HK-2 (cell line): ENCODE results near the gene GIPC2.
"Not testable (repeated sequence)": the region's sequence is repeated elsewhere in the genome, so short reads cannot be mapped to it uniquely, and the experiment has no call there.

ENCODE experiments used
- DNase-seq: peaks from one replicate; pipeline ENCODE4 v3.0.0-alpha.2; 2018; ENCODE audit not compliant: unreplicated experiment

GIPC2 gene

DNA sequence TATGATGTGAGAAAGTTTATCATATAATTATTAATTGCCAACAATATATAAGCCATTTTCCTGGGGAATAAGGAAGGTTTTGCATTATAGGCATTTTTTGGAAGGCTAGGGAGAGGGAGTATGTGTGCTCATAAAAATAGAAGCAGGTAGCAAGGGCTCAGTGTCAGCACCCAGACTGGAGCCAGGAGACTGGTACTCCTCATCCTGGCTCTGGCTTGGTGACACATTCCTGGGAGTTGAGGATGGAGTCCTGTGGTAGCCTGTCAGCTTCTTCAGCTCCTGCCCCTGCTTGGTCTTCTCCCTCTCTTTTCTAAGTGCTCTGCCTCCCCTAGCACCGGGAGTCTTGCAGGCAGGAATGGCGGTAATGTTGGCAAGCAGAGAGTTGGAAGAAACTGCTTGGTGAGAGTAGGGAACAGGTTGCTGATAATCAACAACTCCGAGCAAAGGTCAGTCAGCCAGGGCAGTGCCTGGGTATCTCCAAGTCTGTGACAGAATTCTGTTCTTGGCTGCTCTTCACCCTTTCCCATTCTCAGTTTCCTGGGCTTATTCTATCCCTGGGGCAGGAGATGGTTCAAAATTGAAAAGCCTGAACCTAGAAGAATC, 23.0 kb downstream of the GIPC2 start:
- no peak for DNase-seq

DNA sequence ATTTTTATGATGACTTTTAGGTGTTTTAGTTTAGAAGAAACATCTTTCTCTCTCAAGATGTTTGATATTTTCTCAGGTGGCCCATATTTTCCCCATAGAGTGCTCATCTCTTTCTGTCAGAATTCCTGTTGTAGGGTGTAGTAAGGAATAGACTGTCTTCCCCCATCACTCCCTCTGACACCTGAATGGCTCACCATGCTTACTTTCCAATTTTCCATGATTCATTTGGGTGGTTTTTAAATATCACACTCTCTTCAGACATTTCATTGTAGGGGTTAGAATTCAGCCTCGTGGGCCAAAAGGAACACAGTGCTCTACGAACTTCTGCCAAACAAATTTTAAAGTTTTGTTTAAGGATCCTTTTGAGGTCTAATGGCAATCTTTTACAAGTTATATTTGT, 24.0 kb downstream of the GIPC2 start:
- DNase-seq, result no peak

DNA sequence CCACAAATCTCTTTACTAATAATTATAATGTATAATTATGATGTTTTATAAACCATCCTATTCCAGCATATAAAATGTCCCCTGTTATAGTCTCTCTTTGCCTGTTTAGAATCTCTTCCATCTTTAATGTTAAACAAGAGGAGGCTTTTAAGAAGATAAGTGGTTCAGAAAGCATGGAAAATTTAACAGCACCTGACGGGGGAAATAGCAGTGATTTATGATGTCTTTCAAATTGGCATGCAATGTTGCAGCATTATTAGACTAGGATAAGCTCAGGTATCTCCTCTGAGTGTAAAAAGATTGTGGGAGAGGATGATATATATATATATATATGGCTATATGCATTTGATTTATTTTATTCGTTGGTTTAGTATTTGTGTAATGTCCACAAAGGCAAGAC, 24.4 kb downstream of the GIPC2 start:
- DNase-seq, result no peak

DNA sequence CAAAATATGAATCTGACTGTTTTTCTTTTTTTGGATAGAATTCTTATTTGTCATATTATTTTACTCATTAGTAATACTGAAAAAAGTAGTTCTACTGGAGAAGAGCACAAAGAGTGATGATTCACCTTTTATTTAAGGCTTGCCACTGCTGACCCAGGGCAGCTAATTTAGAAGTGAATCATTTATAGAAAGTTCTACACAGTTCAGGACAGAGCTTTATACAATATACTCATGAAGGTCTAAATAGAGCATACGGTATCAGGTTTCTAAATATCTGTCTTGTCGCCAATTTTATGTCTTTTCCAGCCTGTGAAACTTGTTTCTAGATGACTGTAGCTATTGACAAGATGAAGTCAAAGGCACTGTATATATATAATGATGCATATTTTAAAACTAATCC, 25.0 kb downstream of the GIPC2 start:
- no peak for DNase-seq

DNA sequence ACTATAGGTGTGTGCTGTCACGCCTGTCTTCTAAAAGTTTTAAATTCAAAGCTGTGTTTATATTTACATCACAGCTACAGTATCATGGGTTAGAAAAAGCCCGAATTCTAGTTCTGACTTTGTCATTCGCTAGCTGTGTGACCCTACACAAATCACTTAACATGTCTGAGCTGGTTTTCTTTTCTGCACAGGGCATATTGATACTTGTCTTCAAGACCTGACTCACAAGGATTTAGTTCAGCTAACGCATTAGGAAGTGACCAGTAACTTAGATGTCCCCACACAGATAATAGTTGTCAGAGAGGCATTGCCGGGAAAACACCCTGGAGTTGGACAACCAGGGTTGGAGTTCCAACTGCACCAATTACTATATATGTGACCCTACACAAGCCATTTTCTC, 25.9 kb downstream of the GIPC2 start:
- no peak for DNase-seq

DNA sequence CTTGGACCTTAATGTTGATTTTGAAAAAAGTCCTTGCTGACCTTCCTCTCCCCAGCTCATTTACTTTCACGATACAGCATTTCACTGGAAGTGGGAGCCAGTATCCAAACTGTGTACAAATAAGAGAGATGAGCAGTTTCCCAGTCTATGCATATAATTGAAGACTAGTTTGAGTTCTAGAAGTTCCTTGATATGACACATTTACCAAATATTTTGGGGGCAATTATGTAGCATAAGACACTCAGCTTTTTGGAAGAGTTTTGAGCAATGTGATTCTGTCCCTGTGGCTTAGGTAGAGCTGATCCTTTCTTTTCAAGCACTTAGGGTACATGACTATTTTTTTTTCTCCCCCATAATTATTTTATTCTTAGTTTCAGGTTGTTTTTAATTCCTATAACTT, 26.4 kb downstream of the GIPC2 start:
- no peak for DNase-seq

DNA sequence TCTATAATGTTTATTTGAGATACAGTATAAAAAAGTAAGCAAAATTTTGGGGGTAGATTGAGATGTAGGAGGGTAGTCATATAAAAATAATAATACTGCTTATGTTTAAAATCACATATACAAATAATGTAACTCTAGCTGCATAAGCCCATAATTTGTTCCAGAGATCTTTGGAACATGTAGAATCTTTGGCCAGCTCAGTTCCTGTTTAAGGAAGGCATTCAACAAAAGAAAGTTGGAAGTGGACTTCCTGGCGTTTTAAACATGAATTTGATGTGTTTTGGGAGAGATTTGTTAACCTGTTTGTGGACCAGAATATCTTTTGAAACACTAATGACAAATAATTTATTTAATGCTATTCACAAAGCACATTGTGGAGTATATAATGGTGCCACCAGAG, 27.7 kb downstream of the GIPC2 start:
- no peak for DNase-seq

DNA sequence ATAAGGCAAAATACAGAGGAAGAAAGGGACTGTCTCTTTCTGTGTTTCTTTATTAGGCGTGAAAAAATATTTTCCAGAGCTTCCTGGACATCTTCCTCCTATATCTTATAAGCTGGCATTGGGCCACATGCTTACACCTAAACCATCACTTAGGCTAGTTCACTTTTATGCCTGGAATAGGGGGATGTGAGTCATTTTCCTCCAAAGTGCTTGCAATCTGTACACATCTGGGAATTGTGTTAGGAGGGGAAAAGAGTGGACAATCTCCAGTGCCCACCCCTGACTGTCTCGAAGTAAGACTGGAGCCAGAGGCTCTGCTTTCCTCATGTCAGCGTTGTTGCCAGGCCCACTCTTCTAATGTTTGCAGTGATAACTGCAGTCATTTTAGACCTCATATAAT, 29.9 kb downstream of the GIPC2 start:
- DNase-seq, result no peak

DNA sequence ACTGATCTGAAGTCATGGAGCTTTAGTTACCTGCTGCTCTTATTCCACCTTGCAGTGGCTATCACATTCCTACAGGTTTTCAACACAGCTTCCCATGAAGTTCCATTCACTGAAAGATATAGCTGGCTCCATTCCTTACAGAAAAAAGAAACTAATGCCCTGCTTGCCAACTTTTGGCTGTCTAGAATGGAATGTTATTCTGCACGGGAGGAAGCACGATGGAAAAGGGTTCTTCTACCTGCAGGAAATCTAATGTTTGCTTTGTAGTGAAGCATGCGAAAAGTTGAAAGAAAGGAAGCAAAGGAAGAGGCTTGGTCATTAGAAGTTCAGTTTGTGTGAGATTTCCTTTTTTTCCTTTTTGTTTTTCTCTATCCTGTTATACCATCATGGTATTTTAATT, 32.6 kb downstream of the GIPC2 start:
- no peak for DNase-seq

DNA sequence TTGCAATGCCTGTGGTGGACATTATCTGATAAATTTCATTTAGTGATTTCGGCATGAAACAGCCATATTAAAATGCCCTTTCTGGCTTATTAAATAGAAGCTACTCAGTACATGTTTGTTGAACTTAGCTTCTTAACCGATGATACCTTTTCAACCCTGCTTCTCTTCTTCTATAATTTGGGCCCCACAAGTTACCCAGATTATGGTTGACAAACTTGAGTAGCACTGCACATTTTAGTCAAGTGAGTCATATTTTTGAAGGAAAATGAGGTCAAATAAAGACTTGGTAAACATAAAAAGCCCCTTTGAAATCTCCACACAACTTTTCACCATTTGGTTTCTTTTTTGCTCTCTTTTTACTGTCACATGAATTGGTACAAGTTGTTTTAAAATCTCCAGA, 33.8 kb downstream of the GIPC2 start:
- DNase-seq, result no peak

DNA sequence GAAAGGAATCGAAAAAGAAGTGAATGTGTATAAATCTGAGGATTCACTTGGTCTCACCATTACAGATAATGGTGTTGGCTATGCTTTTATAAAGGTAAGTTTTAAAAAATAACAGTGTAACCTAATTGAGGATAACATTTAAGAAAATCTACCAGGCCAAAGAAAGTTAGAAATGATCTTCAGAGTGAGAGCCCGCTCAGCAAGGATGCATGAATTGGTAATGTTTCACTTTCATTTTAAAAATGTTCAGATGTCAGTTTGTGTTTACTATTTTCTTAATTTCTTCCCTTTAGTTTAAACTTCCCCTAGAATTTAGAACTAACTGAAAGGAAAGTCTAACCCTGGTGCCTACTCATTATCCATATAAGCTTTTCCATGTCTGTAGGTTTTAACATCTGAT, 35.0 kb downstream of the GIPC2 start:
- DNase-seq, result no peak

DNA sequence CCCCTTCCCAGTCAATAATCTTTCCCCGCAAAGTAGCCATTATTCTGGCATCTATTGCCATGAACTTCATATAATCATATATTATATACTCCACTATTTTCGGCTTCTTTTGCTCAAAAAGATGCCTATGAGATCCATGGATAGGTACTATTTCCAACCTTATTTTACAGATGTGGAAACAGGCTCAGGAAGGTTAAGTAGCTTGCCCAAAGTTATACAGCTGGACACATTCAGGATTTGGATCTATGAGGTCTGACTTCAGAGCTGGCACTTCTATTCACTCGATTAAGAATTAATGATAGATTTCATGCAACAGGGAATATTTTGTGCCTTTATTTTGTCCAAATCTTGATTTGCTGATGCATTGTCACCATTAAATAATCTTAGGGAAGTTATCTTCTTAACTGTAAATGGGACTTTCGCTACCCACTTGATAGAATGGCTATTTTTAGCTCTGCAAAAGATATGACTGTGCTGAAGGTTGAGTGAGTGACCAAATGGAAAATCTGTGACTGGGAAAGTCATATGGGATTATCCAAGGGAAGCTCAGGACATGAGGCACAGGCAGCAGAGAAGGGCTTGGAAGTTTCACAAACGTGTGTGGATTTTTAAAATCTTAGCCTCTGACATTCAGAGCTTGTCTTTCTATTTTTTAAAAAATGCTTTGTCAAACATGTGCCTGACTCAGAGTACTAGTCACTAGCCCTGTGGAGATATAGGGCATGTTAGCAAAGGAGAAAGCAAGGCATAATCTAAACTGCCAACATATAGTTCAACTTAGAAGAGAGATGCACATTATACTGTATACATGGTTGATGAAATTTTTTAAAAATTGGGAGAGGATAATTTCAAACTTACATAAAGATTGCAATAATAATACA, 36.5 kb downstream of the GIPC2 start:
- DNase-seq, result no peak

DNA sequence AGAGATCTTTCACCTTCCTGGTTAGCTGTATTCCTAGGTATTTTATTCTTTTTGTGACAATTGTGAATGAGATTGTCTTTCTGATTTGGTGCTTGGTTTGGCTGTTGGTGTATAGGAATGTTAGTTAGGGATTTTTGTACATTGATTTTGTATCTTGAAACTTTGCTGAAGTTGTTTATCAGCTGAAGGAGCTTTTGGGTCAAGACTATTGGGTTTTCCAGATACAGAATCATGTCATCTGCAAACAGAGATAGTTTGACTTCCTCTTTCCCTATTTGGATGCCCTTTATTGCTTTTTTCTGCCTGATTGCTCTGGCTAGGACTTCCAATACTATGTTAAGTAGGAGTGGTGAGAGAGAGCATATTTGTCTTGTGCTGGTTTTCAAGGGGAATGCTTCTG, 38.9 kb downstream of the GIPC2 start:
- not testable (repeated sequence) for DNase-seq

DNA sequence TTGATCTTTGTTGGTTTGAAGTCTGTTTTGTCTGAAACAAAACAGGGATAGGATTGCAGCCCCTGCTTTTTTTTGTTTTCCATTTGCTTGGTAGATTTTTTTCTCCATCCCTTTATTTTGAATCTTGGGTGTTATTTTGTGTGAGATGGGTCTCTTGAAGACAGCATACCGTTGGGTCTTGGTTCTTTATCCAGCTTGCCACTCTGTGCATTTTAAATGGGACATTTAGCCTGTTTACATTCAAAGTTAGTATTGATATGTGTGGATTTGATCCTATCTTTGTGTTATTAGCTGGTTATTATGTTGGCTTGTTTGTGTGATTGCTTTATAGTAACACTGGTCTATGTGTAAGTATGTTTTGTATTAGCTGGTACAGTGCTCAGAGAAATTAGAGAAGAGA, 40.9 kb downstream of the GIPC2 start:
- DNase-seq, result no peak

DNA sequence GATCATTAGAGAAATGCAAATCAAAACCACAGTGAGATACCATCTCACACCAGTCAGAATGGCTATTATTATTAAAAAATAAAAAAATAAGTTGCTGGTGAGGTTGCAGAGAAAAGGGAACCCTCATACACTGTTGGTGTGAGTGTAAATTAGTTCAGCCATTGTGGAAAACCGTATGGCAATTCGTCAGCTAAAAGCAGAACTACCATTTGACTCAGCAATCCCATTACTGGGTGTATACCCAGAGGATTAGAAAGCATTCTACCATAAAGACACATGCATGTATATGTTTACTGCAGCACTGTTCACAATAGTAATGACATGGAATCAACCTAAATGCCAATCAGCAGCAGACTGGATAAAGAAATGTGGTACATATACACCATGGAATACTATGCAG, 42.2 kb downstream of the GIPC2 start:
- no peak for DNase-seq

DNA sequence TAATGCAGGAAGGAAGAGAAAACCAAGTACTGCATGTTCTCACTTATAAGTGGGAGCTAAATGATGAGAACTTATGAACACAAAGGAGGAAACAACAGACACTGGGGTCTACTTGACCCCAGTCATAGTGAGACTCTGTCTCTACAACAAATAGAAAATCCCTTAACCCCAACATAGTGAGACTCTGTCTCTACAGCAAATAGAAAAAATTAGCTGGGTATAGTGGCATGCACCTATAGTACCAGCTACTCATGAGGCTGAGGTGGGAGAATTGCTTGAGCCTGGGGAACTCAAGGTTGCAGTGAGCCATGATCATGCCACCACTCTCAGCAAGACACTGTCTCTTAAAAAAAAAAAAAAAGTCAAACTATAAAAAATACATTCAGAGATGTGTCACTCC, 42.7 kb downstream of the GIPC2 start:
- DNase-seq, result no peak

DNA sequence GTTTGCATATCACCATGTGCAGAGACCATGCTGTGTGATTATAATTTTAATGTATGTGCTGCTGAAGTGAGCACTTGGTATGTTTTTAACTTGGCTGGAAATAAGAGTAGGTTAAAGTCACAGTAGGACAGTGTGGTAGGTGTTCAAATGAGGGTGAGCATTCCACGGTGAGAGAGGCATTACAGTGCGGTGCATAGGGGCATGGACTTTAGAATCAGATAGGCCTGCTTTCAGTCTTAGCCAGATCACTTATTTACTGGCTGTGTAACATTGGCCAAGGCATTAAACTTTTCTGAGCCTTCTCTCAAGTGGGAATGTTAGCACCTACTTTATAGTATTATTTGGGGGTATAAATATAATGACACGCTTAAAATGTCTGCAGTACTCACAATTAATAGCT, 43.2 kb downstream of the GIPC2 start:
- DNase-seq, result no peak

DNA sequence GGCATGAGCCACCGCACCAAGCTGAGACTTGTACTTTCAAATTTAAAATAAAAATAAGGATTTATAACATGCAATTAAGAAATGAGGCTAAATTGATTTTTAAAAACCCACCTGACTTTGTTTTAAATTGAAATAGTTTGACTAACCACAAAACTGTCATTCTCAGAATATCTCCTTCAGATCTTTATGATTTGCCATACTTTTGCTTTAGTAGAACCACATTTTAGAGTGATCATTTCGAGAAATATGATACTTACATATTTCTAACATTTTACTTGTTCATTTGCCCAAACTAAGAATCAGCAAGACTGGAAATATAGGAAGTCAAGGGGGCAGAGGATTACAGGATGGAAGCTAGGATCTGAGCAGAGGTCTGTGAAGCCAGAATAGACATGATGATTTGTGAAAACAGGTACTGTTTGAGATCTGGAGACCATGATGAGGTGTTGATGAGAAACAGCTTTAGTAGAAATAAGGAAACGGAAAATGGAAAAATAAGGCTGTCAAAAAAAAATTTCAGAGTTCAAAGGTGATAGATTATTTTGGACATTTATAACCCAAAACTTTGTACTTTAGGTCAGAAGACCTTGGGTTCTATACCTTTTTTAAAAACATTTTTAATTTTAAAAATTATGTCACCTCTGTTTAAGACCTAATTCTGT, 44.8 kb downstream of the GIPC2 start:
- DNase-seq, result no peak

DNA sequence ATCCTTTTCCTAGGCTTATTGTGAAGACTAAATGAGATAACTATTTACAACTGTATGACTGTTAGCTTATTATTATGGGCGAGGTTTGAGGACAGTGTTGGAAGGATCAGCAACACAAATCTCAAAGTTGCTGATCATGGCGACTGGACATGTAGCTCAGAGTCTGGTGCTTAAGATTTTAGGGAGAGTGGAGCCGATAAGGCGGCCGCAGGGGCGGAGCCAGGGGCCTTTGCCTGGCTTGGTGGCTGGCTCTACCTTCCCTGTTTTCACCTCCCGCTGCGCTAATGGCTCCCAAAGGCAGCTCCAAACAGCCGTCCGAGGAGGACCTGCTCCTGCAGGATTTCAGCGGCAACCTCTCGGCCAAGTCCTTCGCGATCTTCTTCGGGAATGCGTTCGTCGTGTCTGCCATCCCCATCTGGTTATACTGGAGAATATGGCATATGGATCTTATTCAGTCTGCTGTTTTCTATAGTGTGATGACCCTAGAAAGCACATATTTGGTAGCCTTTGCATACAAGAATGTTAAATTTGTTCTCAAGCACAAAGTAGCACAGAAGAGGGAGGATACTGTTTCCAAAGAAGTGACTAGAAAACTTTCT, 45.5 kb downstream of the GIPC2 start:
- no peak for DNase-seq

DNA sequence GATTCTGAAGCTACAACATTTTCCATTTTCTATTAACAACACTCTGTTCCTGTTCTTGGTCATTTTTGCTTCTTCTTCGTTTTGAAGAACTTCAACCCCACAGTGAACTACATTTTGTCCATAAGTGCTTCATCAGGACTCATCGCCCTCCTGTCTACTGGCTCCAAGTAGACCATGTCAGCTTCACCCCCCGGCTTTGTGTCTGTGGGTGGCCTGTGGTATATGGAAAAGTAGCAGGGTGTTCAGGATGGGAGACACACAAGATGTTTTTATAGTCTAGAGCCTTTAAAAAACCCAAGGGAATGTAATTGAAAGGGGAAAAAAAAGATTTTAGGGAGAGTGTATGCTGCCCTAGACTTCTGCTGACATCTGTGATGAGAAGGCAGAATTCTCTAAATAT, 46.1 kb downstream of the GIPC2 start:
- DNase-seq, result no peak

DNA sequence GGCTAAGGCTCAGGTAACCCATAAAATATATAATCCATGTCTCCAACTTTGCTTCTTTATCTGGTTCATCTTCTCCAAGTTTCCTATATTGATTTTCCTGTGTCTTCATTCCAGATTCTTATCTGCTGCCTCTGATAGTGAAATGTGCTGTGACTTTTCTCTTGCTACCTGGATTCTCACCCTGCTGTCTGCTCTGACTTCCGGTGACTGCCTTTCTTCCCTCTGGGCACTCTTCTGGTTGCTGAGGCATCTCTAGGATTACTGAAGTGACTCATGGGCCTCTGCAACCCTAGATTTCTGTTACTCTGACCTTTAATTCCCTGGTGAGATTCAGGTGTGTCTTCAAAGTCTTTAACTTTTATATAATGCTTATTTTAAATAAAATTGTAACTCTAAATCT, 46.9 kb downstream of the GIPC2 start:
- peak; percentile 43 for DNase-seq

DNA sequence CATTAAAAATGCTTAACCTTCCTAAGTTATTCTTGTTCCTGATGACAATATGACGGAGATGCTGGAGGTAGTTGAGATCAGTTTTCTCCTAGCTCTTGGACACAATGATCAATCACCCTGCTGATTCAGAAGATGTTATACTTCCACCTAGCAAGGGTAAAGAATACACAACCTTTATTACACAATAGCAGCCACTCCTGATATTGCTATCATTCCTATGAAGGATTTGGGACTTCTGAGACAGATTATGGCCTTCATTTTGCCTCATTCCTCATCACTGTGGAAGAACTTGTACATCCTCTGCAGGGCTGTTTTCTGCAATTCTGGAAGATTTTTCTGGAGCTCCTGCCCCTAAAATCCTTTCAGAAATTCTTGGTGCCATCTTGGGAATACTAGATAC, 47.8 kb downstream of the GIPC2 start:
- DNase-seq, result no peak

DNA sequence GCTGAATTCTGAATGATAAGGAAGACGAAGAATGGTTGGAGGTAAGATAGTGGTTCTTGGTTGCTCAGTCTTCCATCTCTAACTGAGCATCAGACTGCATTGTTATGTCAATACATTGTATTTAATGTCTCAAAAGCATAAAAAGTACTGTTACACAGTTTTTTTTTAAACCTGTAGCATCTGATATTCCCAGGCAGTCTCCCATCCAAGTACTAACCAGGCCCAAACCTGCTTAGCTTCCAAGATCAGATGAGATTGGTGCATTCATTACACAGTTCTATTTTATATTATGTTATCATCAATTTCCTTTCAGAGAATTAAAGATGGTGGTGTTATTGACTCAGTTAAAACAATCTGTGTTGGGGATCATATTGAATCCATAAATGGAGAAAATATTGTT, 48.9 kb downstream of the GIPC2 start:
- no peak for DNase-seq
